Psoas muscle (tissue), 8 donors: ENCODE measurements around the gene MYO1G. TPM values are rescaled to one million over a fixed set of nuclear protein-coding genes. Genes with fewer than 3 reads are reported as not detected.

Experiments used
- ATAC-seq, 4 donors: fragments of 200-7000 bp; cut with Tn5 transposase; one replicate each; pipeline ENCODE4 v1.9.1; 2020; ENCODE audit warnings: moderate library complexity in 3 of 4, mild to moderate bottlenecking in 2 of 4
- DNase-seq, 2 donors: peaks; one replicate each; pipeline ENCODE4 v3.0.0-alpha.2; 2020
- H3K27ac ChIP-seq: fragments of 200-600 bp; one replicate; pipeline ENCODE4 v1.8.0; 2022
- H3K27me3 ChIP-seq, 3 donors: fragments of 200-600 bp in 1 of 3; one replicate each; pipeline versions ENCODE4 v1.6.1 to v1.8.0; 2013 to 2022; ENCODE audit warnings: low read length in 2 of 3, mild to moderate bottlenecking in 2 of 3, moderate library complexity in 1 of 3; ENCODE audit not compliant: insufficient read depth in 3 of 3
- H3K36me3 ChIP-seq, 2 donors: fragments of 200-600 bp in 1 of 2; one replicate each; pipeline versions ENCODE4 v1.6.1 to v1.8.0; 2013 to 2022; ENCODE audit warnings: low read depth in 1 of 2, mild to moderate bottlenecking in 1 of 2, moderate library complexity in 1 of 2; ENCODE audit not compliant: insufficient read depth in 1 of 2
- H3K4me1 ChIP-seq: fragments of 200-600 bp; one replicate; pipeline ENCODE4 v1.8.0; 2022
- H3K4me3 ChIP-seq: fragments of 200-600 bp; one replicate; pipeline ENCODE4 v1.8.0; 2022; ENCODE audit warnings: mild to moderate bottlenecking
- H3K9me3 ChIP-seq: fragments of 200-600 bp; one replicate; pipeline ENCODE4 v1.8.0; 2022
- CTCF ChIP-seq: fragments of 200-600 bp; IDR thresholded peaks from one replicate; pipeline ENCODE4 v1.8.0; 2022; ENCODE audit warnings: antibody characterized with exemption
- WGBS, 3 donors: extraction: QIAGEN DNeasy Blood & Tissue Kit; methylation state at CpG; one replicate each; pipeline versions ENCODE4 v1.1.6 to v1.1.7; 2013; 5-methylcytosine and 5-hydroxymethylcytosine counted together
- intact Hi-C, 2 donors: fragments of 100-400 bp; cut with DNase I; formaldehyde crosslinking; loops; one replicate each; pipeline versions ENCODE4 v1.11.0 to v1.14.2; 2022
- long read RNA-seq, 2 donors: library from polyadenylated mRNA; unstranded; transcript quantifications; one replicate each; pipeline ENCODE4 v2.0.0, GENCODE V29; 2021
- polyA plus RNA-seq, 3 donors: library from polyadenylated mRNA; stranded (reverse); fragments of 200-250 nt; gene quantifications; one replicate each; pipeline ENCODE4 v1.2.3, GENCODE V29; 2013
- total RNA-seq, 4 donors: library from RNA; stranded (reverse); fragmentation: NEBNext Ultra II Directional in 2 of 4; extraction: Animal tissue kit (Norgen Biotek cat#: 25700) in 2 of 4; gene quantifications; one replicate each; pipeline versions ENCODE4 v1.2.1 to v1.2.4, GENCODE V29; 2021 to 2023
- donor health status: healthy with polysubstance abuse.
- donor health status: DM: no; HTN: no; CAD: no; lungs with moderate emphysema.
- donor health status: Bipolar disorder and iron deficiency.
- donor health status: healthy.
- donor health status: DM: yes; HTN: yes; CAD: no.
- donor health status: DM: no; HTN: no; CAD: no.
- donor health status: DM: no; HTN: no; CAD: no.
- donor health status: DM: yes; HTN: yes; CAD: no.

Gene MYO1G
- total RNA-seq (1 to 10 TPM in 2 of 4 donors, under 1 TPM in 2; 0.41 to 1.9 (median 0.96) TPM), polyA plus RNA-seq (under 1 TPM; 0.11 to 0.30 (median 0.29) TPM)
- long read RNA-seq, donor 1, partial matches to known transcripts: 1 of 1 reads
- long read RNA-seq, donor 1, other reads (novel, unspliced or antisense): 0 of 1 reads
- long read RNA-seq, donor 2, partial matches to known transcripts: 0 of 2 reads
- long read RNA-seq, donor 2, other reads (novel, unspliced or antisense): 0 of 2 reads

GRCh38 chr7:44978511-44979366, at the start of gene MYO1G:
MYO1G (minus strand) TSS chr7:44979015; CDS start chr7:44978961, 54 bp downstream.
- Histone ChIP-seq H3K4me1 (no peaks in the 10 kb centered on the region), H3K36me3 (peaks cover 2 to 44% of the 10 kb centered on the region in 2 donors), H3K4me3 (peak within 1 kb of the TSS; percentile 15), H3K27me3 (no peaks in the 10 kb centered on the region), H3K9me3 (no peaks in the 10 kb centered on the region), H3K27ac (no peak within 1 kb of the TSS)
- intact Hi-C loops: no loop called here
- no peak for TF ChIP-seq CTCF
- peak in 1 of 4 donors; percentile 23 for ATAC-seq
- 83 to 85% (median 85%) methylated on average over 19 to 24 of the region's 24 CpGs for WGBS, 3 donors
- peak in 1 of 2 donors; percentile 42 for DNase-seq

GRCh38 chr7:45028138-45028919, 49.5 kb upstream of the MYO1G start:
- TF ChIP-seq CTCF: no peak
- no peak for DNase-seq
- H3K27me3 ChIP-seq: no peaks in the 10 kb centered on the region
- WGBS, 3 donors: 82 to 90% (median 87%) methylated on average over 17 of the region's 17 CpGs
- H3K4me1 ChIP-seq: peaks cover 4% of the 10 kb centered on the region
- intact Hi-C loops: no loop called here
- peaks cover 0 to 21% of the 10 kb centered on the region in 2 donors for H3K36me3 ChIP-seq
- no peak overlapping the region for H3K27ac ChIP-seq
- H3K4me3 ChIP-seq: peak overlapping the region; percentile 23
- no peak for ATAC-seq
- H3K9me3 ChIP-seq: no peaks in the 10 kb centered on the region

GRCh38 chr7:45027774-45028114, 48.9 kb upstream of the MYO1G start:
- no peak for TF ChIP-seq CTCF
- H3K27ac ChIP-seq: no peak overlapping the region
- H3K27me3 ChIP-seq: no peaks in the 10 kb centered on the region
- no peak for DNase-seq
- peak overlapping the region; percentile 23 for H3K4me3 ChIP-seq
- H3K9me3 ChIP-seq: no peaks in the 10 kb centered on the region
- 90 to 100% (median 94%) methylated on average over 4 of the region's 4 CpGs for WGBS, 3 donors
- H3K4me1 ChIP-seq: no peaks in the 10 kb centered on the region
- intact Hi-C loops: no loop called here
- ATAC-seq: no peak
- H3K36me3 ChIP-seq: peaks cover 0 to 21% of the 10 kb centered on the region in 2 donors

- no peaks in the 10 kb centered on the region for H3K4me1 ChIP-seq
- no peak for TF ChIP-seq CTCF
- H3K36me3 ChIP-seq: peaks cover 0 to 21% of the 10 kb centered on the region in 2 donors
- DNase-seq (no peak), ATAC-seq (no peak)
- no peak overlapping the region for H3K27ac ChIP-seq
- 93 to 96% (median 93%) methylated on average over 10 of the region's 10 CpGs for WGBS, 3 donors
- H3K4me3 ChIP-seq: peak overlapping the region; percentile 23
- H3K9me3 ChIP-seq: no peaks in the 10 kb centered on the region
- no peaks in the 10 kb centered on the region for H3K27me3 ChIP-seq
- intact Hi-C loops: no loop called here
Observed at GRCh38 chr7:45026984-45027773, 48.4 kb upstream of the MYO1G start.
